Measurements from ENCODE around the gene RAP1GDS1. TPM values are rescaled to one million over a fixed set of nuclear protein-coding genes. Genes with fewer than 3 reads are reported as not detected.
"Not testable (repeated sequence)": the region's sequence is repeated elsewhere in the genome, so short reads cannot be mapped to it uniquely, and the experiment has no call there.

RAP1GDS1 gene
- total RNA-seq, 3 donors from 2014 or later = 31.1 to 55.8 (median 33.8) TPM

DNA sequence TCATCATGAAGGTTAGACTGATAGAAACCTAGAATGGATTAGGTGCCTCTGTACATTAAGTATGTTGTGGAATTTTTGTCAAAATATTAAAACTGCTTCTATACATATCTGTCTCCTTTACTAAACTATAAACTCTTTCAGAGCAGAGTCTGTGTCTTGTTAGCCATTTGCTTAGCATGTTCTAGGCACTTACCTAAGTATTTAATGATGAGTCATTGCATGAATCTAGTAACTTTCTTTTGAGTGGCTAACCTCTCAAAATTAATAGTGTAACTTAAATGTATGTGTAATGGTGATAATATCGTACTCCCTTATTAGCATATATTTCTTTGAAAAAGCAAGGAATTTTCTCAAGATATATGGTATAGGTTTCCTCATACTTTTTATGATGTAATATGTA is 57.8 kb downstream of the RAP1GDS1 start:
- intact Hi-C loops (cut with DNase I; ENCODE audit: low total_unique reads) = no loop called here
- H3K9me3 ChIP-seq = no peaks in the 10 kb centered on the region
- TF ChIP-seq POLR2A (IDR thresholded peaks at IDR 0.05) (no peak), POLR2AphosphoS5 (IDR thresholded peaks at IDR 0.05) (no peak)
- TF ChIP-seq, protein P1, sequence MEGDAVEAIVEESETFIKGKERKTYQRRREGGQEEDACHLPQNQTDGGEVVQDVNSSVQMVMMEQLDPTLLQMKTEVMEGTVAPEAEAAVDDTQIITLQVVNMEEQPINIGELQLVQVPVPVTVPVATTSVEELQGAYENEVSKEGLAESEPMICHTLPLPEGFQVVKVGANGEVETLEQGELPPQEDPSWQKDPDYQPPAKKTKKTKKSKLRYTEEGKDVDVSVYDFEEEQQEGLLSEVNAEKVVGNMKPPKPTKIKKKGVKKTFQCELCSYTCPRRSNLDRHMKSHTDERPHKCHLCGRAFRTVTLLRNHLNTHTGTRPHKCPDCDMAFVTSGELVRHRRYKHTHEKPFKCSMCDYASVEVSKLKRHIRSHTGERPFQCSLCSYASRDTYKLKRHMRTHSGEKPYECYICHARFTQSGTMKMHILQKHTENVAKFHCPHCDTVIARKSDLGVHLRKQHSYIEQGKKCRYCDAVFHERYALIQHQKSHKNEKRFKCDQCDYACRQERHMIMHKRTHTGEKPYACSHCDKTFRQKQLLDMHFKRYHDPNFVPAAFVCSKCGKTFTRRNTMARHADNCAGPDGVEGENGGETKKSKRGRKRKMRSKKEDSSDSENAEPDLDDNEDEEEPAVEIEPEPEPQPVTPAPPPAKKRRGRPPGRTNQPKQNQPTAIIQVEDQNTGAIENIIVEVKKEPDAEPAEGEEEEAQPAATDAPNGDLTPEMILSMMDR (IDR thresholded peaks at IDR 0.05) = no peak
- H3K27ac ChIP-seq = no peak overlapping the region
- no peak for DNase-seq (ENCODE audit: low spot score in 2 of 2)
- H3K4me1 ChIP-seq = no peaks in the 10 kb centered on the region
- no peaks in the 10 kb centered on the region for H3K36me3 ChIP-seq
- no peak overlapping the region for H3K4me3 ChIP-seq
- no peaks in the 10 kb centered on the region for H3K27me3 ChIP-seq

DNA sequence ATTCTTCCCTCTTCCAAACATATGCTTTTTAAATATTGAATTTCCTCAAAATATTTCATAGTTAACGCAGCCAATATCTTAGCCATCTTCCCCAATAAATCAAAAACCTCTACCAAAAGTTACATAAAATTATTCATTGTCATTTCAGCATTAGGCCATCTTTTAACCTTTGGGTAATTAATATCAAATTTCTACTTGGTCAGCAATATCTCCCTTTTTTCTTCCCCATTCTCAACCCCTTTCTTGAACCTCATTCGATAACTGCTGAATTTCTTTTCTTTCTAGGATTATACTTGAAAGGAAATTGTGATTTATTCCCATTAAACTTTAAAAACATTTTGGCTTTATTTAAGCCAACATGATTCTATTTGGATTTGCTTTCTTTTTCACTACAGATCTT is 65.0 kb downstream of the RAP1GDS1 start:
- Histone ChIP-seq H3K27ac (no peak overlapping the region), H3K36me3 (no peaks in the 10 kb centered on the region), H3K4me3 (no peak overlapping the region), H3K4me1 (no peaks in the 10 kb centered on the region), H3K9me3 (peaks cover 0 to 12% of the 10 kb centered on the region in 2 donors), H3K27me3 (no peaks in the 10 kb centered on the region)
- DNase-seq (ENCODE audit: low spot score in 2 of 2) = no peak
- no peak for TF ChIP-seq POLR2A (IDR thresholded peaks at IDR 0.05)
- TF ChIP-seq, protein P1 (IDR thresholded peaks at IDR 0.05) = no peak
- no peak for TF ChIP-seq POLR2AphosphoS5 (IDR thresholded peaks at IDR 0.05)
- intact Hi-C loops (cut with DNase I; ENCODE audit: low total_unique reads) = no loop called here

DNA sequence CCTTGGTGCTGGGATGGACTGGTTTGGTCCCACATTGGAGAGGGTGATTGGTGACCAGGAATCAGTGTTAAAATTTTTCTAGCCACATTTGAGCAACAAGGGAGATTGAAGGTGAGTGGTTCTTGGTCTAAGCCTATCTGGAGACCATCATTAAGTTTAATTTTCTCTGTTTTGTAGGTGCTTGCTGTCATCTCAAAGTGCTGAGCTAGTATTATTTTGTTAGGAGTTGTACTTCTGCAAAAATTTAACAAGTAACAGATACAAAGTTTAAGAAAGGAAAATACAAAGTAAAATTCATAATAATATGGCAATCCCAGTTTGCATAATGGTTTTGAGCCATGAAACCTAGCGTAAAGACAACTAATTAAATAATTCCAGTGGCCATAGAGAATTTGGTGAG is 66.5 kb downstream of the RAP1GDS1 start:
- TF ChIP-seq POLR2AphosphoS5 (IDR thresholded peaks at IDR 0.05) (no peak), POLR2A (IDR thresholded peaks at IDR 0.05) (no peak)
- TF ChIP-seq, protein P1 (IDR thresholded peaks at IDR 0.05) = no peak
- H3K4me3 ChIP-seq = no peak overlapping the region
- no peak for DNase-seq (ENCODE audit: low spot score in 2 of 2)
- intact Hi-C loops (cut with DNase I; ENCODE audit: low total_unique reads) = no loop called here
- H3K27ac ChIP-seq = no peak overlapping the region
- no peaks in the 10 kb centered on the region for H3K36me3 ChIP-seq
- H3K9me3 ChIP-seq = peaks cover 13 to 15% of the 10 kb centered on the region in 2 donors
- no peaks in the 10 kb centered on the region for H3K4me1 ChIP-seq
- no peaks in the 10 kb centered on the region for H3K27me3 ChIP-seq

DNA sequence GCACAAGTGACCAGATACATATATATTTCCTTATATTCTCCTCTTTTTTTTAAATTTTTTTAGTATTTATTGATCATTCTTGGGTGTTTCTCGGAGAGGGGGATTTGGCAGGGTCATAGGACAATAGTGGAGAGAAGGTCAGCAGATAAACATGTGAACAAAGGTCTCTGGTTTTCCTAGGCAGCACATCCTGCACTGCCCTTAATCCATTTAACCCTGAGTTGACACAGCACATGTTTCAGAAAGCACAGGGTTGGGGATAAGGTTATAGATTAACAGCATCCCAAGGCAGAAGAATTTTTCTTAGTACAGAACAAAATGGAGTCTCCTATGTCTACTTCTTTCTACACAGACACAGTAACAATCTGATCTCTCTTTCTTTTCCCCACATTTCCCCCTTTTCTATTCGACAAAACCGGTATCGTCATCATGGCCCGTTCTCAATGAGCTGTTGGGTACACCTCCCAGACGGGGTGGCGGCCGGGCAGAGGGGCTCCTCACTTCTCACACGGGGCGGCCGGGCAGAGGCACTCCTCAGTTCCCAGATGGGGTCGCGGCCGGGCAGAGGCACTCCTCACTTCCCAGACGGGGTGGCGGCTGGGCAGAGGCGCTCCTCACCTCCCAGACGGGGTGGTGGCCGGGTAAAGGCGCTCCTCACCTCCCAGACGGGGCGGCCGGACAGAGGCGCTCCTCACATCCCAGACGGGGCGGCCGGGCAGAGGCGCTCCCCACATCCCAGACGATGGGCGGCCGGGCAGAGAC is 68.9 kb downstream of the RAP1GDS1 start:
- H3K4me1 ChIP-seq; H3K27me3 ChIP-seq; H3K27ac ChIP-seq; intact Hi-C loops (cut with DNase I; ENCODE audit: low total_unique reads); H3K36me3 ChIP-seq; DNase-seq (ENCODE audit: low spot score in 2 of 2); H3K4me3 ChIP-seq: not testable (repeated sequence)
- peaks cover 22 to 38% of the 10 kb centered on the region in 2 donors for H3K9me3 ChIP-seq

DNA sequence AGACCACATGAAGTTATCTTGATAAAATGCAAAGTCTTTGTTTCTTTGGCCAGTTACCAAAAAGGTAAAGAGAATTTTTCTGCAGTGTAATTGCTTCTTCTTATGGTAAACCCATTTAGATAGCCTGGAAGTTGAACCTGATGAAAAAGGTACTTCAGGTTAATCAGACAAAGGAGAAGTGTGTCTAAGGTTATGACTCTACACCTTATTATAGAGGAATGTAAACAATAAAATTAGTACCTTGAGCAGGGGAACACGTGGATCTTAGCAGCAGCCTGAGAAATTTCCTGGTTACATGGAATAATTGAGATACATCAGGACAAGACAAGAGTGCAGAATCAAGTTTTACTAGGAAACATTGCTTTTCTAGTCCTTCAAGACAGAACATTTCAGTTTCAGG is 70.8 kb downstream of the RAP1GDS1 start:
- Histone ChIP-seq H3K27ac (no peak overlapping the region), H3K4me1 (no peaks in the 10 kb centered on the region), H3K4me3 (no peak overlapping the region), H3K9me3 (peaks cover 22 to 38% of the 10 kb centered on the region in 2 donors), H3K27me3 (no peaks in the 10 kb centered on the region), H3K36me3 (no peaks in the 10 kb centered on the region)
- DNase-seq (ENCODE audit: low spot score in 2 of 2) = no peak
- TF ChIP-seq POLR2AphosphoS5 (IDR thresholded peaks at IDR 0.05) = no peak
- TF ChIP-seq POLR2A (IDR thresholded peaks at IDR 0.05) = no peak
- TF ChIP-seq, protein P1 (IDR thresholded peaks at IDR 0.05) = no peak
- intact Hi-C loops (cut with DNase I; ENCODE audit: low total_unique reads) = no loop called here

Data from breast epithelium (tissue), 4 donors.